ENCODE data around the gene NYNRIN.

NYNRIN gene

DNA sequence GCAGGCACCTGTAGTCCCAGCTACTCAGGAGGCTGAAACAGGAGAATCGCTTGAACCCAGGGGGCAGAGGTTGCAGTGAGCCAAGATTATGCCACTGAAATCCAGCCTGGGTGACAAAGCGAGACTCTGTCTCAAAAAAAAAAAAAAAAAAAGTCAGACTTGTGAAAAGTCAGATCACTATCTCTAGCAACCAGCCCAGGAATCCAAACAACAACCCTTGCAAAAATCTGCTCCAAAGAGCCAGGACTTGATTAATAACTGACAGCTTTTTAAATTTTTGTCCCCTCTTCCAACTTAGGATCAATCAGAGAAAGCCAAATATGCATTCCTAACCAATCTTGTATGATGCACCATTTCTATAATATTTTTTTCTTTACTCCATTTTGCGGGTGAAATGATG is 38.5 kb upstream of the NYNRIN start:
- Histone ChIP-seq H3K9me3 (ENCODE audit: low read length) (no peaks in the 10 kb centered on the region), H4K20me1 (ENCODE audit: insufficient read depth, low read length) (no peaks in the 10 kb centered on the region), H2AFZ (ENCODE audit: low read length) (no peak overlapping the region), H3K27me3 (ENCODE audit: insufficient read depth, low read length) (no peaks in the 10 kb centered on the region), H3K79me2 (ENCODE audit: insufficient read depth, low read length) (no peaks in the 10 kb centered on the region), H3K9me2 (ENCODE audit: low read depth, low read length) (no peaks in the 10 kb centered on the region), H3K4me3 (ENCODE audit: low read depth, low read length, poor library complexity, severe bottlenecking) (no peak overlapping the region), H3K27ac (ENCODE audit: low read depth, low read length, poor library complexity, severe bottlenecking) (no peak overlapping the region), H3K4me1 (ENCODE audit: insufficient read depth, low read length, severe bottlenecking) (peaks cover 4% of the 10 kb centered on the region), H3K4me2 (ENCODE audit: low read length) (no peak overlapping the region), H3F3A (ENCODE audit: insufficient read depth, low read length) (no peaks in the 10 kb centered on the region), H3K36me3 (ENCODE audit: insufficient read depth, low read length) (no peaks in the 10 kb centered on the region), H3K9ac (ENCODE audit: low read length) (no peak overlapping the region)
- TF ChIP-seq EZH2 (IDR thresholded peaks at IDR 0.05; ENCODE audit: borderline replicate concordance, low read length): no peak
- TF ChIP-seq, protein P1, sequence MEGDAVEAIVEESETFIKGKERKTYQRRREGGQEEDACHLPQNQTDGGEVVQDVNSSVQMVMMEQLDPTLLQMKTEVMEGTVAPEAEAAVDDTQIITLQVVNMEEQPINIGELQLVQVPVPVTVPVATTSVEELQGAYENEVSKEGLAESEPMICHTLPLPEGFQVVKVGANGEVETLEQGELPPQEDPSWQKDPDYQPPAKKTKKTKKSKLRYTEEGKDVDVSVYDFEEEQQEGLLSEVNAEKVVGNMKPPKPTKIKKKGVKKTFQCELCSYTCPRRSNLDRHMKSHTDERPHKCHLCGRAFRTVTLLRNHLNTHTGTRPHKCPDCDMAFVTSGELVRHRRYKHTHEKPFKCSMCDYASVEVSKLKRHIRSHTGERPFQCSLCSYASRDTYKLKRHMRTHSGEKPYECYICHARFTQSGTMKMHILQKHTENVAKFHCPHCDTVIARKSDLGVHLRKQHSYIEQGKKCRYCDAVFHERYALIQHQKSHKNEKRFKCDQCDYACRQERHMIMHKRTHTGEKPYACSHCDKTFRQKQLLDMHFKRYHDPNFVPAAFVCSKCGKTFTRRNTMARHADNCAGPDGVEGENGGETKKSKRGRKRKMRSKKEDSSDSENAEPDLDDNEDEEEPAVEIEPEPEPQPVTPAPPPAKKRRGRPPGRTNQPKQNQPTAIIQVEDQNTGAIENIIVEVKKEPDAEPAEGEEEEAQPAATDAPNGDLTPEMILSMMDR (IDR thresholded peaks at IDR 0.05; ENCODE audit: low read length): no peak

DNA sequence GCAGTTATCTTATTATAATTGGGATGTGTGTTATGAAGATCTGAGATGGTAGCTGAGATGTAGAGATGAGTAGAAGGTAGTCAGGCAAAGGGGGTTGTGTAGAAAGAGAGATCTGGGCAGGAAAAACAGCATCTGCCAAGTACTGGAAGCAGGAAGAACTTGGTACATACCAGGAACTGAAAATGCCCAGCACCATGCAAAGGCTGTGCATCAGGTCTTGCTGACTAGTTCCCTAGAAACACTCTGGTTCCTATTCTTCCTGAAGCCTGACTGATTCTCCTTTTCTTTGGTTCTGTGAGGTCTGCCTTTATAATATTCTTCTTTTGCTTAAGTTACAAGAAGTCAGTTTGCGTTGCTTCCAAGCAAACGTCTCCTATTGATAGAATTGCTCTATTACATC is 37.5 kb upstream of the NYNRIN start:
- H3K4me1 ChIP-seq (ENCODE audit: insufficient read depth, low read length, severe bottlenecking): peaks cover 13% of the 10 kb centered on the region
- no peak overlapping the region for H3K27ac ChIP-seq (ENCODE audit: low read depth, low read length, poor library complexity, severe bottlenecking)
- no peaks in the 10 kb centered on the region for H3K36me3 ChIP-seq (ENCODE audit: insufficient read depth, low read length)
- no peaks in the 10 kb centered on the region for H4K20me1 ChIP-seq (ENCODE audit: insufficient read depth, low read length)
- no peak overlapping the region for H3K4me3 ChIP-seq (ENCODE audit: low read depth, low read length, poor library complexity, severe bottlenecking)
- H3K9me3 ChIP-seq (ENCODE audit: low read length): no peaks in the 10 kb centered on the region
- no peaks in the 10 kb centered on the region for H3K9me2 ChIP-seq (ENCODE audit: low read depth, low read length)
- no peaks in the 10 kb centered on the region for H3K79me2 ChIP-seq (ENCODE audit: insufficient read depth, low read length)
- H2AFZ ChIP-seq (ENCODE audit: low read length): no peak overlapping the region
- no peaks in the 10 kb centered on the region for H3F3A ChIP-seq (ENCODE audit: insufficient read depth, low read length)
- H3K27me3 ChIP-seq (ENCODE audit: insufficient read depth, low read length): no peaks in the 10 kb centered on the region
- TF ChIP-seq EZH2 (IDR thresholded peaks at IDR 0.05; ENCODE audit: borderline replicate concordance, low read length): no peak
- TF ChIP-seq, protein P1 (IDR thresholded peaks at IDR 0.05; ENCODE audit: low read length): no peak
- no peak overlapping the region for H3K9ac ChIP-seq (ENCODE audit: low read length)
- no peak overlapping the region for H3K4me2 ChIP-seq (ENCODE audit: low read length)

DNA sequence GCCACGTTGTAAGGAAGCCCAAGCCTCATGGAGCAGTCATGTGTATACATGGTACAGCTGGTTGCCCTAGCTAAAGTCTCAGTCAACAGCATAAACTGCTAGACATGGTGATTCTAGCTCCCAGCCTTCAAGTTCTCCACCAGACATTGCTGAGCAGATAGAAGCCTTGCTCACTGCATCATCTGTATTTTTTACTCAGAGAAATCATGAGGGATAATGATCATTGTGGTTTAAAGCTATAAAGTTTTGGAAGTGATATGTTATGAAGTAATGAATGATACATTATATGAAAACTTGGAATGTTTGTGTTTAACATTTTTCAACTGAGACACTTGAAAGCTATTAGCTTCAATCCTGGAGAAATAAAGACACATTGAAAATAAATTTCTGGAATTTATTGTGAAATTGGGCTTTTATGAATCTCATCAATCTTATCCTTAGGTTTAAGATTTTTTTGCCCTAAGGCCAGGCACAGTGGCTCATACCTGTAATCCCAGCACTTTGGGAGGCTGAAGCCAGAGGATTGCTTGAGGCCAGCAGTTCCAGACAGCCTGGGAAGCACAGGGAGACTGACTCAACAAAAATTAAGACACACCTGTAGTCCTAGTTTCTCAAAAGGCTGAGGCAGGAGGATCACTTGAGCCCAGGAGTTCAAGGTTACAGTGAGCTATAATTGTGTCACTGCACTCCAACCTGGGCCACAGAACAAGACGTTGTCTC is 36.4 kb upstream of the NYNRIN start:
- no peak overlapping the region for H3K4me2 ChIP-seq (ENCODE audit: low read length)
- no peak overlapping the region for H3K4me3 ChIP-seq (ENCODE audit: low read depth, low read length, poor library complexity, severe bottlenecking)
- no peaks in the 10 kb centered on the region for H3K9me2 ChIP-seq (ENCODE audit: low read depth, low read length)
- no peaks in the 10 kb centered on the region for H4K20me1 ChIP-seq (ENCODE audit: insufficient read depth, low read length)
- H3F3A ChIP-seq (ENCODE audit: insufficient read depth, low read length): no peaks in the 10 kb centered on the region
- H3K79me2 ChIP-seq (ENCODE audit: insufficient read depth, low read length): no peaks in the 10 kb centered on the region
- no peak overlapping the region for H2AFZ ChIP-seq (ENCODE audit: low read length)
- peaks cover 16% of the 10 kb centered on the region for H3K4me1 ChIP-seq (ENCODE audit: insufficient read depth, low read length, severe bottlenecking)
- no peaks in the 10 kb centered on the region for H3K36me3 ChIP-seq (ENCODE audit: insufficient read depth, low read length)
- TF ChIP-seq, protein P1 (IDR thresholded peaks at IDR 0.05; ENCODE audit: low read length): no peak
- TF ChIP-seq EZH2 (IDR thresholded peaks at IDR 0.05; ENCODE audit: borderline replicate concordance, low read length): no peak
- H3K27ac ChIP-seq (ENCODE audit: low read depth, low read length, poor library complexity, severe bottlenecking): no peak overlapping the region
- no peak overlapping the region for H3K9ac ChIP-seq (ENCODE audit: low read length)
- H3K27me3 ChIP-seq (ENCODE audit: insufficient read depth, low read length): no peaks in the 10 kb centered on the region
- H3K9me3 ChIP-seq (ENCODE audit: low read length): no peaks in the 10 kb centered on the region
